Suprapubic skin (tissue), 4 donors: ENCODE measurements around the gene TAF1B. TPM values are rescaled to one million over a fixed set of nuclear protein-coding genes. Genes with fewer than 3 reads are reported as not detected.
A peak's percentile ranks its signal among the peaks of the same experiment; 100 is the strongest.

Experiments
- DNase-seq, 2 donors: peaks; one replicate each; pipeline ENCODE4 v3.0.0-alpha.2; 2019; ENCODE audit warnings: low spot score in 2 of 2
- H3K27ac ChIP-seq: fragments of 200-600 bp; sonication (generic); one replicate; pipeline ENCODE4 v1.5.1; 2019
- H3K27me3 ChIP-seq: fragments of 200-600 bp; sonication (generic); one replicate; pipeline ENCODE4 v1.5.1; 2019
- H3K36me3 ChIP-seq: fragments of 200-600 bp; sonication (generic); one replicate; pipeline ENCODE4 v1.5.1; 2019
- H3K4me1 ChIP-seq: fragments of 200-600 bp; sonication (generic); one replicate; pipeline ENCODE4 v1.5.1; 2019
- H3K4me3 ChIP-seq: fragments of 200-600 bp; sonication (generic); one replicate; pipeline ENCODE4 v1.5.1; 2019; ENCODE audit warnings: mild to moderate bottlenecking
- H3K9me3 ChIP-seq: fragments of 200-600 bp; sonication (generic); one replicate; pipeline ENCODE4 v1.5.1; 2019
- EP300 ChIP-seq: sonication (generic); formaldehyde crosslinking; IDR thresholded peaks from one replicate; pipeline ENCODE4 v1.6.1; 2017; ENCODE audit warnings: antibody characterized with exemption
- POLR2A ChIP-seq, 2 donors: fragments of 450-650 bp; IDR thresholded peaks; one replicate each; pipeline ENCODE4 v1.6.1; 2017; ENCODE audit warnings: antibody characterized with exemption in 2 of 2, mild to moderate bottlenecking in 2 of 2, moderate library complexity in 2 of 2
- POLR2AphosphoS5 ChIP-seq, 3 donors: sonication (generic); formaldehyde crosslinking; IDR thresholded peaks; one replicate each; pipeline ENCODE4 v1.6.1; 2017; ENCODE audit warnings: antibody characterized with exemption in 3 of 3
- WGBS: methylation state at CpG from one replicate; pipeline ENCODE4 v1.1.5; 2018; 5-methylcytosine and 5-hydroxymethylcytosine counted together
- total RNA-seq, 4 donors: library from RNA; depleted of rRNA; stranded (reverse); fragments of >200 nt; gene quantifications; one replicate each; pipeline ENCODE4 v1.1.0, GENCODE V29; 2016
- TF ChIP-seq, protein P1 (sequence below), 2 donors: fragments of 200-600 bp in 1 of 2; fragments of 450-650 bp in 1 of 2; sonication (generic) in 1 of 2; IDR thresholded peaks; one replicate each; pipeline ENCODE4 v1.5.1; 2016 to 2019; ENCODE audit warnings: antibody characterized with exemption in 2 of 2, mild to moderate bottlenecking in 1 of 2, moderate library complexity in 1 of 2

TAF1B gene
- total RNA-seq, 4 donors from 2014 or later = 12.7 to 24.0 (median 18.0) TPM

DNA sequence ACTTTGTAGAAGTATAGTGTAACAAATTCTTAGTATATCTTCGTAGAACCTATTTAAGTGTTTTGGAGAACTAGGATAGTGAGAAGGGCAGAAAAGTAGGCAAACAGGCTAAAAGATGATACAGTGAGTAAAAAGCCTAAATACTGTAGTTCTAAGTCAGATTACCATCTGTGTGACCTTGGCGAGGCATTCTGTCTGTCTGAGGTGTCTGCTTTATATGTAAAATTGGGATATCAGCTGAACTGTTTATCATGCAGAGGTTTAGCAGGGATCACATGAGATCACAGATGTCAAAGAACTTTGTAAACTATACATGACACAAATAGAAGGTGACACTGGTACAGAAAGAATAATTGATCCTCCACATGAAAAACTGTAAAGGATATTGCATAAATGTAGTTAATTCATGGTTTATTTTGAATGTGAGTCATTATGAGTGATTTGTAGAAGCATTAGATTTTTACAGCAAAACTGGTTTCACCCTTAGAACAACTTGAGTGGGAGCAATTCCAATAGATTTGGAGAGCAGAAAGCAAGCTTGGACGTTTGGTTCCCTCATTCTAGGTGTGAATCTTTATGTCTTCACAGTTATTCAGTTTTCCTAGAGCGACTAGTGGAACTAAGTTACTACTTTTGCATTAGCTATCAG is 41.9 kb downstream of the TAF1B start:
- Histone ChIP-seq H3K9me3 (no peaks in the 10 kb centered on the region), H3K27ac (no peak overlapping the region), H3K36me3 (peaks cover 24% of the 10 kb centered on the region), H3K4me1 (peaks cover 6% of the 10 kb centered on the region), H3K4me3 (no peak overlapping the region), H3K27me3 (no peaks in the 10 kb centered on the region)
- TF ChIP-seq, protein P1, sequence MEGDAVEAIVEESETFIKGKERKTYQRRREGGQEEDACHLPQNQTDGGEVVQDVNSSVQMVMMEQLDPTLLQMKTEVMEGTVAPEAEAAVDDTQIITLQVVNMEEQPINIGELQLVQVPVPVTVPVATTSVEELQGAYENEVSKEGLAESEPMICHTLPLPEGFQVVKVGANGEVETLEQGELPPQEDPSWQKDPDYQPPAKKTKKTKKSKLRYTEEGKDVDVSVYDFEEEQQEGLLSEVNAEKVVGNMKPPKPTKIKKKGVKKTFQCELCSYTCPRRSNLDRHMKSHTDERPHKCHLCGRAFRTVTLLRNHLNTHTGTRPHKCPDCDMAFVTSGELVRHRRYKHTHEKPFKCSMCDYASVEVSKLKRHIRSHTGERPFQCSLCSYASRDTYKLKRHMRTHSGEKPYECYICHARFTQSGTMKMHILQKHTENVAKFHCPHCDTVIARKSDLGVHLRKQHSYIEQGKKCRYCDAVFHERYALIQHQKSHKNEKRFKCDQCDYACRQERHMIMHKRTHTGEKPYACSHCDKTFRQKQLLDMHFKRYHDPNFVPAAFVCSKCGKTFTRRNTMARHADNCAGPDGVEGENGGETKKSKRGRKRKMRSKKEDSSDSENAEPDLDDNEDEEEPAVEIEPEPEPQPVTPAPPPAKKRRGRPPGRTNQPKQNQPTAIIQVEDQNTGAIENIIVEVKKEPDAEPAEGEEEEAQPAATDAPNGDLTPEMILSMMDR (IDR thresholded peaks at IDR 0.05) = no peak
- TF ChIP-seq EP300 (no peak), POLR2AphosphoS5 (IDR thresholded peaks at IDR 0.05) (no peak), POLR2A (IDR thresholded peaks at IDR 0.05) (no peak)
- 58% methylated on average over 4 of the region's 4 CpGs for WGBS
- DNase-seq = no peak

DNA sequence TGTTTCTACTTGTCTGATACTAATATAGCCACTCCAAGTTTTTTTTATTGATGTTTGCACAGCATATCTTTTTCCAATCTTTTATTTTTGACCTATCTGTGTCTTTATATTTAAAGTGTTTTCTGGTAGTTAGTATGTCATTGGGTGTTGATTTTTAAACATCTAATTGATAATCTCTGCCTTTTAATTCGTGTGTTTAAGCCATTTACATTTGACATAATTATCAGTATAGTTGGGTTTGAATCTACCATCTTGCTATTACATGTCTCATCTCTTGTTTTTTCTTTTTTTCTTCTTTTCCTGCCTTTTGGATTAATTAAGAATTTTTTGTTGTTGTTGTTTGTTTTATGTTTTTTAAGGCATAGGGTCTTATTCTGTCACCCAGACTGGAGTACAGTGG is 44.2 kb downstream of the TAF1B start:
- Histone ChIP-seq H3K4me1 (peaks cover 6% of the 10 kb centered on the region), H3K4me3 (no peak overlapping the region), H3K9me3 (no peaks in the 10 kb centered on the region), H3K27me3 (no peaks in the 10 kb centered on the region), H3K36me3 (peaks cover 20% of the 10 kb centered on the region), H3K27ac (no peak overlapping the region)
- TF ChIP-seq POLR2A (IDR thresholded peaks at IDR 0.05) (no peak), EP300 (no peak)
- TF ChIP-seq, protein P1 (IDR thresholded peaks at IDR 0.05) = no peak
- DNase-seq = no peak
- WGBS = 100% methylated on average over 1 of the region's 1 CpG

DNA sequence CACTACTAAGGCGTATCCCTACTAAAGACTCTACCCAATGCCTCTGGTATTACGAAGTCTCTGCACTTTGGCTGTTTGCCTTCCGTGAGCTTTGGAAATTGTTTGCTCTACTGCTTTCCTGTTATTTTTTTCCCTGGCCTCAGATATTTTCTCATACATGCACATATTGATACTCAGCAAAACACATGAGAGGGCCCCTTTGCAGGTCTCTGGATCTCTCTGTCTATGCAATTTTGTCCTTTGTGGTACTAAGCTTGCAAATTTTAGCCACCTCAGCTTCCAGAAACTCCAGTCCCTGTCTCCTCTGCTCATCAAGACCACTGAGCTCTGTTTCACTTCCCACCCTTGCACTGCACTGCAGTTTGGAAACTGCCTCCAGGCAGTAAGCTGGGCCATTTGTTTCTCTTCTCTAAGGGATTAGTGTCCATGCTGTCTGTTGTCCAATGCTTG is 46.6 kb downstream of the TAF1B start:
- DNase-seq = no peak
- TF ChIP-seq POLR2AphosphoS5 (IDR thresholded peaks at IDR 0.05) = no peak
- TF ChIP-seq, protein P1 (IDR thresholded peaks at IDR 0.05) = no peak
- no peak for TF ChIP-seq EP300
- no peak for TF ChIP-seq POLR2A (IDR thresholded peaks at IDR 0.05)
- Histone ChIP-seq H3K27ac (no peak overlapping the region), H3K4me3 (no peak overlapping the region), H3K27me3 (no peaks in the 10 kb centered on the region), H3K4me1 (peaks cover 10% of the 10 kb centered on the region), H3K36me3 (peaks cover 5% of the 10 kb centered on the region), H3K9me3 (no peaks in the 10 kb centered on the region)
- WGBS = 49% methylated on average over 3 of the region's 3 CpGs

DNA sequence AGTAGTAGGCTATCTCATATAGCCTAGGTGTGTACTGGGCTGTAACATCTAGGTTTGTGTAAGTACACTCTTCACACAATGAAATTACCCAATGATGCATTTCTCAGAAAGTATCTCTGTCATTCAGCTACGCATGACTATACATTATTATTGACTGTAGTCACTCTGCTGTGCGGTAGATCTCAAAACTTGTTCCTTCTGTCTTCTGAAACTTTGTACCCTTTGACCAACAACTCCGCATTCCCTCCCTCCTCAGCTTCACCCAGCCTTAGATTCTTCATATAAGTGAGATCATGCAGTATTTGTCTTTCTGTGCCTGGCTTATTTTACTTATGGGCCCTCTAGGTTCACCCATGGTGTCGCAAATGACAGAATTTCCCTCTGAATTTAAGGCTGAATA is 49.0 kb downstream of the TAF1B start:
- no peak overlapping the region for H3K4me3 ChIP-seq
- DNase-seq = no peak
- peaks cover 4% of the 10 kb centered on the region for H3K36me3 ChIP-seq
- peaks cover 31% of the 10 kb centered on the region for H3K4me1 ChIP-seq
- 92% methylated on average over 4 of the region's 4 CpGs for WGBS
- no peaks in the 10 kb centered on the region for H3K9me3 ChIP-seq
- TF ChIP-seq, protein P1 (IDR thresholded peaks at IDR 0.05) = no peak
- TF ChIP-seq POLR2A (IDR thresholded peaks at IDR 0.05) (no peak), EP300 (no peak), POLR2AphosphoS5 (IDR thresholded peaks at IDR 0.05) (no peak)
- H3K27ac ChIP-seq = no peak overlapping the region
- H3K27me3 ChIP-seq = no peaks in the 10 kb centered on the region

DNA sequence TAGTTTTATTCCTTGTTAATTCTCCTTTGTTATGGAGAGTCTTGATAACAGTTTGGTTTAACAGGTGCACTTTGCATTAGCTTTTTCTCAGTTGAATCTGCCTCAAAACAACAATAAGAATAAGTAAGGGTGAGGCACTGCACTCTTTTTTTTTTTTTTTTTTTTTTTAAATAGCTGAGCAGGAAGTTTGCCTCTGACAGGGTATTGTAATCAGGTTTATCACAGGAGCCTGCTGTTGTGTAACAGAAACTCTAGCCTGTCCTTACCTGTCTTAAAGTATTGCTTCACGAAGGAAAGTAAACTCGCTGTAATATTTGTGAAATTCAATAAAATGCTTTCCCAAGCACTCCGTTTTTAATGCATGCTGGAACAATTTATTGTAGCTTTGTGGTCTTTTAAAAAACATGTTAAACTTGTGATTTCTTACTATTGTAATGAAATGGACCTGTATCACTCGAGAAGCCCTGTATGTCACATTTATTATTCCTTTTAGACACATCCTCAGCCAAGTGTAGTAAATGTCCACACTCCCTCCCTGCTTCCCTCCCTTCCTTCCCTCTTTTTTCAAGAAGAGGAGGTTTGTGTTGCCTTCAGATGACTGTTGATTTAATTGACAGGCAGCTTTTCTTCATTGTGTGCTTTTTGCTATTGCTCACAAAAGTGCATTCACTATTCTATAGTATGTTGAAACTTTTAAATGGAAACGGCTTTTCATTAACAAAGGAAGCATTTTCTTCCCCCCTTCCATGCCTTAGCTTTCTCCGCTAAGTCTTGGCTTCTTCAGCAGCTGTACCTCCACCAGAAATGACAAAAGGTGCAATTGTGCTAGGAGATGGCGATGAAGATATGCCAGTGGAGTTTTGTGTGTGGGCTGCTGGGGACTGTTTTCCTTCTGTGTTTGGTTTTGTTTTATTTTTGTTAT is 52.7 kb downstream of the TAF1B start:
- H3K4me3 ChIP-seq = peak overlapping the region; percentile 1
- no peak for DNase-seq
- peaks cover 37% of the 10 kb centered on the region for H3K4me1 ChIP-seq
- H3K27me3 ChIP-seq = no peaks in the 10 kb centered on the region
- peaks cover 4% of the 10 kb centered on the region for H3K36me3 ChIP-seq
- H3K9me3 ChIP-seq = no peaks in the 10 kb centered on the region
- WGBS = 53% methylated on average over 7 of the region's 7 CpGs
- peak overlapping the region; percentile 82 for H3K27ac ChIP-seq
- no peak for TF ChIP-seq EP300
- TF ChIP-seq, protein P1 (IDR thresholded peaks at IDR 0.05) = no peak
- no peak for TF ChIP-seq POLR2A (IDR thresholded peaks at IDR 0.05)
- TF ChIP-seq POLR2AphosphoS5 (IDR thresholded peaks at IDR 0.05) = no peak
